ENCODE results near the gene C18orf32. TPM values are rescaled to one million over a fixed set of nuclear protein-coding genes. Genes with fewer than 3 reads are reported as not detected.

The C18orf32 gene
- 10 to 100 TPM; 20.7 to 42.6 (median 31.9) TPM for total RNA-seq

DNA sequence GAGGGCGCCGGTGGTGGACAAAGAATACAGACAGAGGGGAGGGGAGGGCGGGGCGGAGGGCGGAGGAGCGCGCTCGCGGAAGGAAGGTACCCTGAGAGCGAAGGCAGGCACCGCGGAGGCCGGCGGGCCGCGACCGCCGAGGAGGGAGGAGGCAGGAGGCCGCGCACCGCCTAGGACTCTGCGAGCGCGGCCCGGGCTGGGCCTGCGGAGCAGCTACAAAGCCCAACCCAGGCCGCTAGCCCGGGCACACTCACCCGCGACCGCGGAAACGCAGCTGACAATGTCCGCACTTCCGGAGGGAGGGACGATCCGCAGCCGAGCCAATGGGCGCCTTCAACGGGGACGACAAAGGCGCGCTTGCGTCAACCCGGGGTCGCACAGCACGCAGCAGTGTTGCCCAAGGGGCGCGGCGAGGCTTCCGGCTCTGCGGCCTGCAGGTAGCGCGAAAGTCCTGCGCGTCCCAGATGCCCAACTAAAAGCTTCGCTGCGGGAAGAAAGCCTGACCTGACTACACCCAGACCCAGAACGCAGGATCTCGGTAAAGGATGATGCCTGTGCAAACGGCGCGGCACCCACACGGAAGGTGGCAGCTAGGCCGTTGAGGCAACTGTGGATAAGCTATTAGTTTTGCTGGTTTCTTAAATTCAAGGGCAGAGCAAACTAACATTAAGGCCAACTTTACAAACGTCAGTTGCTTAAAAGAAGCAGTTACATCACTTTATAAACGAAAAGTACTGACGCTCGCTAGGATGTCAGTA is at the start of gene C18orf32:
TSS of gene C18orf32 (minus strand) at position 282 of the 758 bp plus-strand sequence. CDS start 3,486 bp downstream, outside the sequence.
- peak; percentile 93 for DNase-seq

DNA sequence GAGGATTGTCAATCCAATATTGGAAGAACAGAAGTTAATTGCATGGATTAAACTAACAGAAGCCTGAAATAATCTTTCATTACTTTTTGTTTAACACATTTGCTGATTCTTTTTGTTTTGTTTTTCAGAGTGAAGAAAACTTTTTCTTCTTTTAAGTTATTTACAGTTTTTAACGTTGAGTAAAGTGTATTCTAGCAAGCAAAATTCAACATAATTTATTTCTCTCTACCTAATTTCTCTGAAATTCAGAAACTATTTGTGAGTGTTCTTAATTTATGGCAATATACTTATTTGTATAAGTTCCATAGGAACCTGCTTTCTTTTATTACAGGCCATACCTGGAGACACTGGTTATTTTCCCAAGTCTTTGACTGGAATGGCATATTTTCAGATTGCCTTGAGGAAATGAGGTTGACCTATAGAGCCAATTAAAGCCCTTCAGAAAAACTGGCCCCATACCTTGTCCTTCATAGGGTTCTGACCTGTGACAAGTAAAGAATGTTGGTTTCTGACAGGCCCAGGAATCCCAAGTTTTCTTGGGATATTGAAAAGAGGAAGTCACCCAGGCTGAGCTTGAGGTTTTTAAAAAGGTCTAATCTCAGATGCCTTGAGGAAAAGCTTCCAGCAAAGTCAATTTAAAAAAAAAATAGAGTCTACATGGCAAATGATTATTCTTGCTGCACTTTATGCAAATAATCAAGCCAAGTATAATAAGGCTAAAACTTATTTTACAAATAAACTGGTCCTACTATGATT is 48.0 kb upstream of the C18orf32 start:
- H3K9me3 ChIP-seq = no peaks in the 10 kb centered on the region
- H3K4me3 ChIP-seq = no peak overlapping the region
- H3K36me3 ChIP-seq = no peaks in the 10 kb centered on the region
- H3K4me1 ChIP-seq = no peaks in the 10 kb centered on the region
- H3K27ac ChIP-seq = no peak overlapping the region
- intact Hi-C loops (cut with DNase I; ENCODE audit: low total_unique reads) = no loop called here
- TF ChIP-seq POLR2A (IDR thresholded peaks at IDR 0.05) = no peak
- TF ChIP-seq, protein P1, sequence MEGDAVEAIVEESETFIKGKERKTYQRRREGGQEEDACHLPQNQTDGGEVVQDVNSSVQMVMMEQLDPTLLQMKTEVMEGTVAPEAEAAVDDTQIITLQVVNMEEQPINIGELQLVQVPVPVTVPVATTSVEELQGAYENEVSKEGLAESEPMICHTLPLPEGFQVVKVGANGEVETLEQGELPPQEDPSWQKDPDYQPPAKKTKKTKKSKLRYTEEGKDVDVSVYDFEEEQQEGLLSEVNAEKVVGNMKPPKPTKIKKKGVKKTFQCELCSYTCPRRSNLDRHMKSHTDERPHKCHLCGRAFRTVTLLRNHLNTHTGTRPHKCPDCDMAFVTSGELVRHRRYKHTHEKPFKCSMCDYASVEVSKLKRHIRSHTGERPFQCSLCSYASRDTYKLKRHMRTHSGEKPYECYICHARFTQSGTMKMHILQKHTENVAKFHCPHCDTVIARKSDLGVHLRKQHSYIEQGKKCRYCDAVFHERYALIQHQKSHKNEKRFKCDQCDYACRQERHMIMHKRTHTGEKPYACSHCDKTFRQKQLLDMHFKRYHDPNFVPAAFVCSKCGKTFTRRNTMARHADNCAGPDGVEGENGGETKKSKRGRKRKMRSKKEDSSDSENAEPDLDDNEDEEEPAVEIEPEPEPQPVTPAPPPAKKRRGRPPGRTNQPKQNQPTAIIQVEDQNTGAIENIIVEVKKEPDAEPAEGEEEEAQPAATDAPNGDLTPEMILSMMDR (IDR thresholded peaks at IDR 0.05) = no peak
- no peaks in the 10 kb centered on the region for H3K27me3 ChIP-seq
- DNase-seq = no peak

More for the DNA sequence above, at the start of gene C18orf32:
- TF ChIP-seq, protein P1 (IDR thresholded peaks at IDR 0.05) = no peak
- peak; percentile 91 to 97 for TF ChIP-seq POLR2A (IDR thresholded peaks at IDR 0.05)
- H3K4me3 ChIP-seq = peak within 1 kb of the TSS; percentile 66 to 81
- no peaks in the 10 kb centered on the region for H3K27me3 ChIP-seq
- H3K36me3 ChIP-seq = no peaks in the 10 kb centered on the region
- no peaks in the 10 kb centered on the region for H3K9me3 ChIP-seq
- no peaks in the 10 kb centered on the region for H3K4me1 ChIP-seq
- intact Hi-C loops (cut with DNase I; ENCODE audit: low total_unique reads) = loop anchor here (10.0 kb wide), 1 partner anchor 328 kb away; the partner anchor contains the start of gene ACAA2
- H3K27ac ChIP-seq = peak within 1 kb of the TSS; percentile 89 to 96

DNA sequence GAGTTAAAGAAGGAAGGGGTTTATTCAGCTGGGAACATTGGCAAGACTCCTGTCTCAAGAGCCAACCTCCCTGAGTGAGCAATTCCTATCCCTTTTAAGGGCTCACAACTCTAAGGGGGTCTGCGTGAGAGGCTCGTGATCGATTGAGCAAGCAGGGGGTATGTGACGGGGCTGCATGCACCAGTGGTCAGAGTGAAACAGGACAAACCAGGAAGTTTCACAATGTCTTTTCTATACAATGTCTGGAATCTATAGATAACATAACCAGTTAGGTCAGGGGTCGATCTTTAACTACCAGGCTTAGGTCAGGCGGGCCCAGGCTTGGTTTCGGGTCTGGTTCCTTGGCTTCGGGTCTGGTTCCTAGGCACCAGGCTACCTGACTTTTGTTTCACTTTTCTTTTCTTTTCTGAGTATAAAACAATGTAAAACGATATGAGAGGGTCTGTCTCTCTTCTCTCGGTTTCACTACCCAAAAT is 44.7 kb upstream of the C18orf32 start:
- TF ChIP-seq POLR2A (IDR thresholded peaks at IDR 0.05) = no peak
- TF ChIP-seq, protein P1 (IDR thresholded peaks at IDR 0.05) = no peak
- Histone ChIP-seq H3K27ac (no peak overlapping the region), H3K4me3 (no peak overlapping the region), H3K4me1 (no peaks in the 10 kb centered on the region), H3K36me3 (no peaks in the 10 kb centered on the region), H3K9me3 (no peaks in the 10 kb centered on the region), H3K27me3 (no peaks in the 10 kb centered on the region)
- intact Hi-C loops (cut with DNase I; ENCODE audit: low total_unique reads) = no loop called here
- no peak for DNase-seq

DNA sequence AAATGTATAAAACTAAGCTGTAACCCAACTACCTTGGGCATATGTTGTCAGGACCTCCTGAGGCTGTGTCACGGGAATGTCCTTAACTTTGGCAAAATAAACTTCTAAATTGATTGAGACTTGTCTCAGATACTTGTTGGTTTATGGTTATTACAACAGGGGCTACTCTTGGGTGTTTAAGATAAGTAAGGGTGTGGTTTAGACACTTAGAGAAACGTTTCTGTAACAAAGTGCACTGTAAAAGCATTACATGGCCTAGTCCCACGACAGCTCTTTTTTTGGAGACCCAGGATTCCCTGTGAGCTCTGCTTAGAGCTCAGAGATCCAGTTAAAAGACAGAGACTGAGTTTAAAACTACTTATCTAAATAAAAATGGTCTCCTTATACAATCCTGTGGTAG is 42.6 kb upstream of the C18orf32 start:
- no peaks in the 10 kb centered on the region for H3K4me1 ChIP-seq
- DNase-seq = no peak
- intact Hi-C loops (cut with DNase I; ENCODE audit: low total_unique reads) = no loop called here

More for the DNA sequence above, 42.6 kb upstream of the C18orf32 start:
- Histone ChIP-seq H3K4me3 (no peak overlapping the region), H3K9me3 (no peaks in the 10 kb centered on the region), H3K27me3 (no peaks in the 10 kb centered on the region), H3K36me3 (no peaks in the 10 kb centered on the region), H3K27ac (no peak overlapping the region)
- TF ChIP-seq POLR2A (IDR thresholded peaks at IDR 0.05) = no peak
- TF ChIP-seq, protein P1 (IDR thresholded peaks at IDR 0.05) = no peak
